HepG2 (cell line): ENCODE measurements around the gene CYP2W1. TPM values are rescaled to one million over a fixed set of nuclear protein-coding genes. Genes with fewer than 3 reads are reported as not detected.

Experiments
- CREB3 ChIP-seq: sonication (generic); formaldehyde crosslinking; IDR thresholded peaks from 2 replicates; pipeline ENCODE4 v1.5.0; 2020; ENCODE audit warnings: missing genetic modification reagents
- E2F1 ChIP-seq: sonication (generic); formaldehyde crosslinking; IDR thresholded peaks from 2 replicates; pipeline ENCODE4 v1.5.0; 2020; ENCODE audit warnings: missing genetic modification reagents
- KDM6A ChIP-seq: IDR thresholded peaks from 2 replicates; pipeline ENCODE4 v1.6.1; 2016; ENCODE audit warnings: low read depth
- ZBTB40 ChIP-seq, 2 experiments: fragments of 450-650 bp in 1 of 2; sonication (generic) in 1 of 2; formaldehyde crosslinking in 1 of 2; IDR thresholded peaks; 2 replicates each; pipeline versions ENCODE4 v1.6.1 to v1.8.0; 2016 to 2022; ENCODE audit warnings: antibody characterized with exemption in 1 of 2, mild to moderate bottlenecking in 1 of 2, missing genetic modification reagents in 1 of 2
- ZSCAN21 ChIP-seq: sonication (generic); formaldehyde crosslinking; IDR thresholded peaks from 2 replicates; pipeline ENCODE4 v1.8.0; 2022; ENCODE audit warnings: mild to moderate bottlenecking, missing genetic modification reagents, moderate library complexity, borderline replicate concordance
- ZSCAN5A ChIP-seq: sonication (generic); formaldehyde crosslinking; IDR thresholded peaks from 2 replicates; pipeline ENCODE4 v1.8.0; 2022; ENCODE audit warnings: mild to moderate bottlenecking, missing genetic modification reagents, borderline replicate concordance
- ZXDC ChIP-seq: sonication (generic); formaldehyde crosslinking; IDR thresholded peaks from 2 replicates; pipeline ENCODE4 v1.5.0; 2020; ENCODE audit warnings: mild to moderate bottlenecking, missing genetic modification reagents
- polyA plus RNA-seq, 8 experiments: library from polyadenylated mRNA; depleted of rRNA in 3 of 8; stranded (reverse) in 7 of 8; unstranded in 1 of 8; fragments of >200 nt; fragmentation: Illumina TruSeq in 4 of 8; extraction: Trizol in 4 of 8; gene quantifications; 2 replicates each; pipeline versions ENCODE4 v1.2.1 to v1.2.3, GENCODE V29; 2011 to 2016; ENCODE audit warnings: low read depth in 4 of 8, missing spikeins in 1 of 8, mixed read lengths in 1 of 8; ENCODE audit not compliant: insufficient read depth in 1 of 8
- total RNA-seq, 5 experiments: library from RNA; depleted of rRNA; stranded (reverse); fragments of >200 nt; fragmentation: Illumina TruSeq; extraction: Trizol; gene quantifications; 2 replicates each; pipeline ENCODE4 v1.2.3, GENCODE V29; 2016; ENCODE audit warnings: low read depth in 1 of 5

CYP2W1 gene
- total and polyA plus RNA-seq, 2 of the 13 experiments (the other 11 are each of a cell fraction or from before 2014, with no cell fraction given), result 19.5 to 31.7 TPM

GRCh38 chr7:951881-952547 lies 31.0 kb upstream of the CYP2W1 start (continued):
- no peak for TF ChIP-seq ZXDC (CRISPR knock-in tag)
- TF ChIP-seq ZBTB40 (IDR thresholded peaks at IDR 0.05), result no peak
- no peak for TF ChIP-seq ZBTB40 (CRISPR knock-in tag; IDR thresholded peaks at IDR 0.05)
- no peak for TF ChIP-seq KDM6A (CRISPR knock-in tag)
- TF ChIP-seq ZSCAN21 (CRISPR knock-in tag), result no peak
- no peak for TF ChIP-seq CREB3 (CRISPR knock-in tag)
- TF ChIP-seq ZSCAN5A (CRISPR knock-in tag), result no peak
- TF ChIP-seq E2F1, result no peak
